SK-N-SH treated with all-trans-retinoic acid at 6 μM for 48 hours (cell line): Measurements from ENCODE around the gene GLI3.

Source experiments
- ZC3H10 ChIP-seq: fragments of 250-450 bp; sonication (Bioruptor Pico); IDR thresholded peaks from 2 replicates; pipeline ENCODE4 v1.5.1; 2021; ENCODE audit warnings: mild to moderate bottlenecking, moderate library complexity
- ZFP3 ChIP-seq: fragments of 250-450 bp; sonication (Bioruptor Pico); IDR thresholded peaks from 2 replicates; pipeline ENCODE4 v1.5.0; 2020; ENCODE audit warnings: mild to moderate bottlenecking, moderate library complexity

DNA sequence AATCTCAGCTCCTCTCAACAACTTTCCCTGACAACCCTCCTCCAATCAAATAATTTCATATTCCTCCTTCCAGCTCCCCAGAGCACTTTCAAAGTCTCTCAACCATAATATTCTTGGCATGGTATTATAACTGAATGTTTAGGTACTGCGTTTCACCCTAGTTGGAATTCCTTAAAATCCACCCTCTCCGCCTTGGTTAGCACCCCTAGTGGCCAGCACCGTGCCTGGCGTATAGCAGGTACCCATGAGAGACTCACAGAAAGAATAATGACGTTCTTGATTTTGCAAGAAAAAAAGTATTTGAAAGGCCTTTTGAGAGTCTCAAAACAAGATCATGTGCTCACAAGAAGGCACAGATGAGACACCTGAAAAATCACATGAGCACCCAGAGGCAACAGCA is 50.9 kb downstream of the GLI3 start:
- TF ChIP-seq ZFP3 (CRISPR knock-in tag) (no peak), ZC3H10 (no peak)
